Measurements from ENCODE around the gene SKI.

GRCh38 chr1:2216767-2217058 lies 11.4 kb upstream of the SKI start:
- TF ChIP-seq POLR2A (IDR thresholded peaks at IDR 0.05), result no peak
- TF ChIP-seq, protein P1, sequence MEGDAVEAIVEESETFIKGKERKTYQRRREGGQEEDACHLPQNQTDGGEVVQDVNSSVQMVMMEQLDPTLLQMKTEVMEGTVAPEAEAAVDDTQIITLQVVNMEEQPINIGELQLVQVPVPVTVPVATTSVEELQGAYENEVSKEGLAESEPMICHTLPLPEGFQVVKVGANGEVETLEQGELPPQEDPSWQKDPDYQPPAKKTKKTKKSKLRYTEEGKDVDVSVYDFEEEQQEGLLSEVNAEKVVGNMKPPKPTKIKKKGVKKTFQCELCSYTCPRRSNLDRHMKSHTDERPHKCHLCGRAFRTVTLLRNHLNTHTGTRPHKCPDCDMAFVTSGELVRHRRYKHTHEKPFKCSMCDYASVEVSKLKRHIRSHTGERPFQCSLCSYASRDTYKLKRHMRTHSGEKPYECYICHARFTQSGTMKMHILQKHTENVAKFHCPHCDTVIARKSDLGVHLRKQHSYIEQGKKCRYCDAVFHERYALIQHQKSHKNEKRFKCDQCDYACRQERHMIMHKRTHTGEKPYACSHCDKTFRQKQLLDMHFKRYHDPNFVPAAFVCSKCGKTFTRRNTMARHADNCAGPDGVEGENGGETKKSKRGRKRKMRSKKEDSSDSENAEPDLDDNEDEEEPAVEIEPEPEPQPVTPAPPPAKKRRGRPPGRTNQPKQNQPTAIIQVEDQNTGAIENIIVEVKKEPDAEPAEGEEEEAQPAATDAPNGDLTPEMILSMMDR (IDR thresholded peaks at IDR 0.05), result no peak
- TF ChIP-seq EP300 (IDR thresholded peaks at IDR 0.05), result no peak
- no peak for TF ChIP-seq POLR2AphosphoS5 (IDR thresholded peaks at IDR 0.05)
